Stomach smooth muscle (tissue), 2 donors: Measurements from ENCODE around the gene IFI27L1.

ENCODE experiments used
- H3K27ac ChIP-seq: one replicate; pipeline ENCODE4 v1.7.0; 2013; ENCODE audit warnings: mild to moderate bottlenecking, low read length, inconsistent platforms
- H3K27me3 ChIP-seq, 2 donors: one replicate each; pipeline ENCODE4 v1.7.0; 2013; ENCODE audit warnings: low read length in 2 of 2; ENCODE audit not compliant: insufficient read depth in 2 of 2, control insufficient read depth in 1 of 2
- H3K36me3 ChIP-seq, 2 donors: one replicate each; pipeline ENCODE4 v1.7.0; 2013; ENCODE audit warnings: low read length in 2 of 2; ENCODE audit not compliant: control insufficient read depth in 2 of 2, insufficient read depth in 2 of 2
- H3K4me1 ChIP-seq: one replicate; pipeline ENCODE4 v1.7.0; 2013; ENCODE audit warnings: low read length; ENCODE audit not compliant: control insufficient read depth, insufficient read depth
- H3K4me3 ChIP-seq, 2 donors: one replicate each; pipeline ENCODE4 v1.7.0; 2013; ENCODE audit warnings: low read length in 2 of 2
- H3K9ac ChIP-seq, 2 donors: one replicate each; pipeline ENCODE4 v1.7.0; 2013; ENCODE audit warnings: low read length in 2 of 2, mild to moderate bottlenecking in 1 of 2
- H3K9me3 ChIP-seq, 2 donors: one replicate each; pipeline ENCODE4 v1.7.0; 2013; ENCODE audit warnings: low read length in 2 of 2; ENCODE audit not compliant: control insufficient read depth in 2 of 2
- donor health status: healthy.
- donor health status: Pancreatic carcinoma.

IFI27L1 gene

DNA sequence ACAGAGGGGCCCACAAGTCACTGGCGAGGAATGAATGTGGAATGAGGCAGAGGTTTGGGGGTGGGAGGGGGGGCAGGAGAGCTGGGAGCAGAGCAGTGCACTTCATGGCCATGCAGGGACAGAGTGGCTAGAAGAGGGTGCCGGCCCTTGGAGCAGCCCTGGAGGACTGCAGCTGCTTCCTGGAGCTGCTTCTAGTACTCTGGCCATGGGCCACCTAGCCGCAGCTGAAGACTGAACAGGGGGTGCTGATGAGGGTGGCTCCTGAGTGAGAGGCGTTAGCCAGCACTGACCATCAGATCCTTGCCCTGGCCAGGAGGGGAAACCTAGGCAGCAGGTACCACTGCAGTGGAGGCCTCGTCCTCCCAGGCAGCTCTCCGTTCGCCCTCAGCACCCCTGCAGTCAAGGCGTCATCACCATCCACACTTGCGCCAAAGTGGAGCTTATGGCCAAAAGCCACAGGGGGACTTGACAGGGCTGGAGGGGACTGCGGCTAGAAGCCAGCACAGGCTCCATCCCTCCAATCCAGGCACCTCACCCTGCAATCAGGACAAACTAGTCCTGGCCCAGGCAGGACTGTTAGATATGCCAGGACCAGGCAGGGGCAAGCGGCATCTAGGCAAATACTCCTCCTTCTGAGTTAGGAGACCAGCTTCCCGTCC lies 38.5 kb upstream of the IFI27L1 start:
- peaks cover 12% of the 10 kb centered on the region for H3K4me1 ChIP-seq
- no peaks in the 10 kb centered on the region for H3K27me3 ChIP-seq
- no peak overlapping the region for H3K9ac ChIP-seq
- no peak overlapping the region for H3K4me3 ChIP-seq
- H3K9me3 ChIP-seq, result no peaks in the 10 kb centered on the region
- H3K27ac ChIP-seq, result no peak overlapping the region
- peaks cover 17 to 27% of the 10 kb centered on the region in 2 donors for H3K36me3 ChIP-seq

GRCh38 chr14:94043111-94043755 lies 37.9 kb upstream of the IFI27L1 start:
- Histone ChIP-seq H3K27ac (no peak overlapping the region), H3K4me1 (peaks cover 12% of the 10 kb centered on the region), H3K9me3 (no peaks in the 10 kb centered on the region), H3K36me3 (peaks cover 24 to 32% of the 10 kb centered on the region in 2 donors), H3K4me3 (no peak overlapping the region), H3K9ac (no peak overlapping the region), H3K27me3 (no peaks in the 10 kb centered on the region)

DNA sequence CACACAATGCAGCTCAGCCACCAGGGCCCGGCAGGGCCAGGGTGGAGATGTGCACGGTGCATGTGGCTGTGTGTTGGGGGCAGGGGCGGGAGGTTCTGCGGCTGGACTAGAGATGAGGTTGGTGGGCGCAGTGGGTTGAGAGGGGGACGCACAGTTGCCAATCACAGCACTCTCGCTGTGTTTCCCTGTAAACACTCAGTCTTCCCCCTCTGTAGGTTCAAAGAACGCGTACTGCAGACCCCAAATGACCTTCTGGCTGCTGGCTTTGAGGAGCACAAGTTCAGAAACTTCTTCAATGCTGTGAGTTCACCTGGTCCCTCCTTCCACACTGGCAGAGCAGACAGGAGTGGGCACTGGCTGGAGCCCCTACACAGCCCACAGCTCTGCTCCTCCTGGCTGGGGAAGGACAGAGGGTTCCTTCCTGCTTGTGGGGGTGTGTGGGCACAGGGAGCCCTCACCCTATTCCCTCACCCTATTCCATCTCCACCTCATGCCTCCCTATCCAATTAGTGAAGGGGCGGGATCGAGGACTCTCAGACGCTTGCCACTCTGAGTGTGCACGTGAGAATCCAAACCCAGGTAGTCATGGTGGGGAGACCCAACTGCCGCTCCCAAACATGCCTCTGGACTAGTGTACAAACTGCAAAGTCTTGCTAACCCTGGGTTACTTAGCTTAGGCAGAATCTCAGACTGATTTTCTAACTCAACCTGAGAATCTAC lies 37.2 kb upstream of the IFI27L1 start:
- no peaks in the 10 kb centered on the region for H3K9me3 ChIP-seq
- H3K27ac ChIP-seq, result no peak overlapping the region
- no peak overlapping the region for H3K4me3 ChIP-seq
- no peaks in the 10 kb centered on the region for H3K27me3 ChIP-seq
- peaks cover 31 to 39% of the 10 kb centered on the region in 2 donors for H3K36me3 ChIP-seq
- H3K9ac ChIP-seq, result no peak overlapping the region
- peaks cover 14% of the 10 kb centered on the region for H3K4me1 ChIP-seq

- H3K27ac ChIP-seq, result no peak overlapping the region
- H3K27me3 ChIP-seq, result no peaks in the 10 kb centered on the region
- H3K4me3 ChIP-seq, result no peak overlapping the region
- H3K9me3 ChIP-seq, result no peaks in the 10 kb centered on the region
- H3K4me1 ChIP-seq, result peaks cover 18% of the 10 kb centered on the region
- H3K9ac ChIP-seq, result no peak overlapping the region
- peaks cover 37 to 45% of the 10 kb centered on the region in 2 donors for H3K36me3 ChIP-seq
Observed at GRCh38 chr14:94044476-94045091, 36.5 kb upstream of the IFI27L1 start.

GRCh38 chr14:94045101-94045500 lies 36.0 kb upstream of the IFI27L1 start:
- Histone ChIP-seq H3K36me3 (peaks cover 43 to 48% of the 10 kb centered on the region in 2 donors), H3K9me3 (no peaks in the 10 kb centered on the region), H3K4me3 (no peak overlapping the region), H3K4me1 (peaks cover 18% of the 10 kb centered on the region), H3K9ac (no peak overlapping the region), H3K27ac (no peak overlapping the region), H3K27me3 (no peaks in the 10 kb centered on the region)

DNA sequence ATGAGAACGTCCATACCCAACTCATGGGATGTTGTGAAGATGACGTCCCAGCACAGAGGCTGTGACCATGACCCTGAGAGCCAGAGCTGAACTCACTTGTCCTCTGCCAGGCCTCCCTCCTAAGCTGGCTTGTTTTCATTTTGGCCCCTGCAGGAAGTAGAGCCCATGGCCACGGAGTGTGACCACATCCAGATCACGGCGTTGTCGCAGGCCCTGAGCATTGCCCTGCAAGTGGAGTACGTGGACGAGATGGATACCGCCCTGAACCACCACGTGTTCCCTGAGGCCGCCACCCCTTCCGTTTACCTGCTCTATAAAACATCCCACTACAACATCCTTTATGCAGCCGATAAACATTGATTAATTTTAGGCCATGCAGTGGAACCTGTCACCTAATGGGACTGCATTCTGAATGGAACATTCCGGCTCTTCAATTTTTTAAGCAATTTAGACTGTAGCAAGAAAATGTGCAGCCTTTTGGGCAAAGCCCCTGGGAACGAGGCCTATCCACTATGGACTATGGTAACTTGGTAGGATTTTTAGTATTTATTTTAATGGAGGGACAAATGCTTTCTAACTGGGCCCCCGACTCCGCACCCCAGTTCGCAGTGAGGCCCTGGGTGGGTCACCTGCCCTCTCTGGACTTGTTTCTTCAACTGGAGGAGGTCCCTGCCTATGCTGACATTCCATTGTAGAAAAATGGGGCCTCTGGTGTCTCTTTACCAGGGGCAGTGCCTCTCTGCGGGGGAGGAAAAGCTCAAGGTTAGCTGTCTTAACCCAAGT lies 35.4 kb upstream of the IFI27L1 start:
- Histone ChIP-seq H3K27me3 (no peaks in the 10 kb centered on the region), H3K36me3 (peaks cover 49 to 54% of the 10 kb centered on the region in 2 donors), H3K4me3 (no peak overlapping the region), H3K9ac (no peak overlapping the region), H3K4me1 (peaks cover 21% of the 10 kb centered on the region), H3K27ac (no peak overlapping the region), H3K9me3 (no peaks in the 10 kb centered on the region)

GRCh38 chr14:94046696-94047250 lies 34.3 kb upstream of the IFI27L1 start:
- Histone ChIP-seq H3K4me3 (no peak overlapping the region), H3K4me1 (peaks cover 27% of the 10 kb centered on the region)

GRCh38 chr14:94047581-94047980 lies 33.5 kb upstream of the IFI27L1 start:
- peaks cover 59 to 65% of the 10 kb centered on the region in 2 donors for H3K36me3 ChIP-seq
- no peak overlapping the region for H3K9ac ChIP-seq
- no peak overlapping the region for H3K4me3 ChIP-seq
- no peaks in the 10 kb centered on the region for H3K9me3 ChIP-seq
- H3K4me1 ChIP-seq, result peaks cover 23% of the 10 kb centered on the region
- no peak overlapping the region for H3K27ac ChIP-seq
- no peaks in the 10 kb centered on the region for H3K27me3 ChIP-seq

More at GRCh38 chr14:94046696-94047250, 34.3 kb upstream of the IFI27L1 start:
- Histone ChIP-seq H3K36me3 (peaks cover 52 to 59% of the 10 kb centered on the region in 2 donors), H3K27me3 (no peaks in the 10 kb centered on the region), H3K9ac (no peak overlapping the region), H3K9me3 (no peaks in the 10 kb centered on the region), H3K27ac (no peak overlapping the region)

GRCh38 chr14:94048691-94049624 lies 32.2 kb upstream of the IFI27L1 start:
- H3K9ac ChIP-seq, result no peak overlapping the region
- H3K9me3 ChIP-seq, result no peaks in the 10 kb centered on the region
- peaks cover 60 to 71% of the 10 kb centered on the region in 2 donors for H3K36me3 ChIP-seq
- peaks cover 23% of the 10 kb centered on the region for H3K4me1 ChIP-seq
- H3K27ac ChIP-seq, result peak overlapping the region; percentile 46
- H3K27me3 ChIP-seq, result no peaks in the 10 kb centered on the region
- no peak overlapping the region for H3K4me3 ChIP-seq
